Activated T-cell treated with anti-CD3 and anti-CD28 coated beads, Interleukin-2, amount 50 U/mL, for 24 hours (primary cell): ENCODE results near the gene SPG7.
A peak's percentile ranks its signal among the peaks of the same experiment; 100 is the strongest.

Experiments used
- DNase-seq: peaks from one replicate; pipeline ENCODE4 v3.0.0-alpha.2; 2020
- H3K27ac Mint-ChIP-seq: 2 replicates; pipeline ENCODE4 v1.8.0; 2020; ENCODE audit warnings: mild to moderate bottlenecking, mixed read lengths
- H3K27me3 Mint-ChIP-seq: 2 replicates; pipeline ENCODE4 v1.8.0; 2020; ENCODE audit warnings: mixed read lengths
- H3K36me3 Mint-ChIP-seq: 2 replicates; pipeline ENCODE4 v1.8.0; 2020; ENCODE audit warnings: low read depth, mixed read lengths
- H3K4me1 Mint-ChIP-seq: 2 replicates; pipeline ENCODE4 v1.8.0; 2020; ENCODE audit warnings: low read depth, mixed read lengths
- H3K4me3 Mint-ChIP-seq: 2 replicates; pipeline ENCODE4 v1.8.0; 2020; ENCODE audit warnings: mild to moderate bottlenecking, moderate library complexity, mixed read lengths
- H3K9me3 Mint-ChIP-seq: 2 replicates; pipeline ENCODE4 v1.8.0; 2020; ENCODE audit warnings: mixed read lengths

The SPG7 gene

DNA sequence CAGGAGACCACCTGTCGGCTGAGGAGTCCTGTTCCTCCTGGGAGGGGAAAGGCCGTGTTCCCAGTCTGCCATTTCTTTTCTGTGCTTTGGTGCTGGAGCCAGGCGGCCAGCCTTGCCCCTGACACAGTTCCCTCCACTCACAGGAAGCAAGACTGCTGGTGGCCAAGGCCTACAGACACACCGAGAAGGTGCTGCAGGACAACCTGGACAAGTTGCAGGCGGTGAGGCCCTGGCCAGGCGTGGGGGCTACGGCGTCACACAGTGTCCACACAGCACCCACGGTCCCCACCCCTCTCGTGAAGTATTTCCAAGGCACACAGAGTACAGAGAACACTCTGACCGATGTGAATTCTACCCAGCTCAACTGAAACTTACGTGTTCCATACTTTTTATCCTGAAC lies 46.1 kb downstream of the SPG7 start:
- Mint-ChIP-seq H3K36me3 (peaks cover 81% of the 10 kb centered on the region), H3K27me3 (no peaks in the 10 kb centered on the region), H3K27ac (no peak overlapping the region), H3K9me3 (no peaks in the 10 kb centered on the region), H3K4me1 (peaks cover 21% of the 10 kb centered on the region), H3K4me3 (no peak overlapping the region)
- no peak for DNase-seq

DNA sequence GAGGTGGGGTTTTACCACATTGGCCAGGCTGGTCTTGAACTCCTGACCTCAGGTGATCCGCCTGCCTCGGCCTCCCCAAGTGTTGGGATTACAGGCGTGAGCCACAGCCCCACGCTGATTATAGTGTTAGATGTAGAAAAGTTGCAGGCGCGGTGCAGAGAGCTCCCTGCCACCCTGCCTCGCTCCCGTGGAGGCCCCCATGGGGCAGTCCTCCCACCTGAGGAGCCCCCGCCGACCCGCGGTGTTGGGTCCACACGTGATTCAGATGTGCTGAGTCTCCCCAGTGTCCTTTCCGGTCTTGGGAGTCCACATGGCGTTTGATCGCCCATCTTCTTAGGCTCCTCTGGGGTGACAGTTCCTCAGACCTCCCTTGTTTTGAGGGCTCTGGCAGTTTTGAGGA lies 47.1 kb downstream of the SPG7 start:
- Mint-ChIP-seq H3K36me3 (peaks cover 79% of the 10 kb centered on the region), H3K4me3 (no peak overlapping the region)
- DNase-seq, result no peak

DNA sequence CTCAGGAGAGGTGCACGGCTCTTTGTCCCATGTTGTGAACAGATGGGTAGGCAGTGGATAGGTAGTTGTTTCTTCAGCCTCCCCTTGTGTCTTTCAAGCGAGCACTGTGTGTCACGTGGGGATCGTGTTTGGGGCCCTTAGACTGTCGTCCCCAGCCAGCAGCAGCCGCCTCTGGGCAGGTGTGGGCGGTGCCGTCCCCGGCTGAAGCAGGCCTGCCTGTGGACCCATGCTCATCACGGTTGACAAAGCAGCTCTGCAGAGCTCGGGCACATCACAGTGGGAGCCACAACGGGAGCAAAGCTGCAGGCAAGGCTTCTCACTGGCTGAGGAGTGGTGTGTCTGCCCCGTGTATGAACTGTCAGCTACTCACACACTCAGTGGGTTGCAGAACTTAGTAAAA lies 47.6 kb downstream of the SPG7 start:
- DNase-seq, result no peak
- H3K36me3 Mint-ChIP-seq, result peaks cover 77% of the 10 kb centered on the region
- no peaks in the 10 kb centered on the region for H3K27me3 Mint-ChIP-seq
- H3K4me1 Mint-ChIP-seq, result peaks cover 20% of the 10 kb centered on the region
- no peak overlapping the region for H3K4me3 Mint-ChIP-seq
- no peaks in the 10 kb centered on the region for H3K9me3 Mint-ChIP-seq
- no peak overlapping the region for H3K27ac Mint-ChIP-seq

More for the DNA sequence above, 47.1 kb downstream of the SPG7 start:
- Mint-ChIP-seq H3K9me3 (no peaks in the 10 kb centered on the region), H3K4me1 (peaks cover 20% of the 10 kb centered on the region), H3K27ac (no peak overlapping the region), H3K27me3 (no peaks in the 10 kb centered on the region)

DNA sequence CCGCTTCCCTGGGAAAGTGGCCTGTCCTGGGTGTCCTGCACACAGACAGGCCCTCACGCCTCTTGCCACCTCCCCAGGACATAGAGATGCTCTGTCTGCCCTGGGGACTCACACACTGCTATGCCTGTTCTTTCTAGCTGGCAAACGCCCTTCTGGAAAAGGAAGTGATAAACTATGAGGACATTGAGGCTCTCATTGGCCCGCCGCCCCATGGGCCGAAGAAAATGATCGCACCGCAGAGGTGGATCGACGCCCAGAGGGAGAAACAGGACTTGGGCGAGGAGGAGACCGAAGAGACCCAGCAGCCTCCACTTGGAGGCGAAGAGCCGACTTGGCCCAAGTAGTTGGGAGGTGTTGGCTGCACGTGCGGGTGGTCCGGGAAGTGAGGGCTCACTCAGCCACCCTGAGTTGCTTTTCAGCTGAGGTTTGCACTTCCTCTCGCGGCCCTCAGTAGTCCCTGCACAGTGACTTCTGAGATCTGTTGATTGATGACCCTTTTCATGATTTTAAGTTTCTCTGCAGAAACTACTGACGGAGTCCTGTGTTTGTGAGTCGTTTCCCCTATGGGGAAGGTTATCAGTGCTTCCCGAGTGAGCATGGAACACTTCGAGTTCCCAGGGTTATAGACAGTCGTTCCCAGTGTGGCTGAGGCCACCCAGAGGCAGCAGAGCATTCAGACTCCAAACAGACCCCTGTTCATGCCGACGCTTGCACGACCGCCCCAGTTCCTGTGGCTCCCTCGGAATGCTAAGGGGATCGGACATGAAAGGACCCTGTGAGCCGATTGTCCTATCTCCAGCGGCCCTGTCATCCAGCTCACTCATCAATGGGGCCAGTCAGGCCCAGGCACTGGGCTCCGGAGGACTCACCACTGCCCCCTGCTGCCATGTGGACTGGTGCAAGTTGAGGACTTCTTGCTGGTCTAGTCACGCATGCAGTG lies 48.8 kb downstream of the SPG7 start:
- Mint-ChIP-seq H3K9me3 (no peaks in the 10 kb centered on the region), H3K27me3 (no peaks in the 10 kb centered on the region), H3K4me1 (peaks cover 24% of the 10 kb centered on the region), H3K27ac (peak overlapping the region; percentile 33), H3K4me3 (peak overlapping the region; percentile 42), H3K36me3 (peaks cover 75% of the 10 kb centered on the region)
- peak; percentile 91 for DNase-seq

DNA sequence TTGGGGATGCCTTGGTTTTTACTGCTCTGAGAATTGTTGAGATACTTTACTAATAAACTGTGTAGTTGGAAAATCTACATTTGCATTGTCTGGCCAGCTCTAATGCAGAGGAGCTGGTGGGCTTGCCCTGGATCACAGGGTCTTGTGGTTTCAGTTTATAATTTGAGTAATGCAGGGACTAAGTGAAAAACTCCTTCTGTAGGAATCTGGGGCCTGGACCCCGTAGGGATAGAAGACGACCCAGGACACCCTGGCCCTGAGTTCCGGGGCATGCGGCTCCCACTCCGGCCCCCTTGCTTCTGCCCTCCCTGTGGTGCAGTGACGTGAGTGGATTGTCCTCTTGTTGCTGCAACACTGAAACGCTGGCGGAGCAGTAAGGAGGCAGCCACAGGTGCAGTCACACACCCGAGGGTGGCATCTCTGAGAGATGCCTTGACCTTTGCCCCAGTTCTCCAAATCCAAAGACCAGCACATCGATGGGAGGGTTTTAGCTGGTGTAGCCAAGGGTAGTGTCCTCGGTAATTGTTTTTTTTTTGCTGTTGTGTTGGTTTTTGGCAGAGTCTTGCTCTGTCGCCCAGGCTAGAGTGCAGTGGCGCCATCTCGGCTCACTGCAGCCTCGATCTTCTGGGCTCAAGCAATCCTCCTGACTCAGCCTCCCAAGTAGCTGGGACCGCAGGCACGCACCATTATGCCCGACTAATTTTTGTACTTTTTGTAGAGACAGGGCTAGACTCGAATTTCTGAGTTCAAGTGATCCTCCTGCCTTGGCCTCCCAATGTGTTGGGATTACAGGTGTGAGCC lies 49.7 kb downstream of the SPG7 start:
- no peak for DNase-seq
- Mint-ChIP-seq H3K27ac (peak overlapping the region; percentile 33), H3K9me3 (no peaks in the 10 kb centered on the region), H3K36me3 (peaks cover 75% of the 10 kb centered on the region), H3K4me3 (peak overlapping the region; percentile 42), H3K4me1 (peaks cover 33% of the 10 kb centered on the region), H3K27me3 (no peaks in the 10 kb centered on the region)

DNA sequence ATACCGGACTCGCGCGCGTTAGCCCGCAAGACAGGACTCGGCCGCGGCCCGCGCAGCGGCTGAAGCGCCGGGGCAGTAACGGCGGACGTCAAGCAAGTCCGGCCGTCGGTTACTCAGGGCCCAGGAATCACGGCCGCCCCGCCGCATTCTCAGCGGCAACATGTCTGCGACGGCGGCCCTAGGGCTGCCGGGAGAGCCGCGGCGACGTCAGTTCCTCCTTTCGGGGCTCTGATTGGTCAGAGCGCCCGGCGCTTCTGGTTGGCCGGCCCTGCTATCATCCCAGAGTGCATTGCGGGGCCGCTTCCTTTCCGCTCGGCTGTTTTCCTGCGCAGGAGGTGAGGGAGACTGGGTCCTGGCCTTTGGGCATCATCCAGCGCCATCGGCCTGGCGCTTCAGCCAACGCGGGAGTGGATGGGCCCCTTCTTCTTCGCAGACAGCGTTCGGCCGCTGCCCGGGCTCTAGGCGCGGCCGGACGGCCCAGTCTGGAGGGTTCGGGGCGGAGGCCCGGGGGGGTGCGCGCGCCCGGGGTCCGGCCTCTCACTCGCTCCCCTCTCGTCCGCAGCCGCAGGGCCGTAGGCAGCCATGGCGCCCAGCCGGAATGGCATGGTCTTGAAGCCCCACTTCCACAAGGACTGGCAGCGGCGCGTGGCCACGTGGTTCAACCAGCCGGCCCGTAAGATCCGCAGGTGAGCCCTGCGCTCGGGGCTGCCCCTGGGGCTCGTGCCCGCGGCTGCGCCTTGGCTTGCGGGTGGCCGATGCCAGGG lies 52.4 kb downstream of the SPG7 start, which contains the start of gene RPL13:
TSS of gene RPL13 (plus strand) at position 305 of the 764 bp plus-strand sequence. CDS start at position 583, 278 bp downstream.
- Mint-ChIP-seq H3K9me3 (no peaks in the 10 kb centered on the region), H3K4me1 (peaks cover 60% of the 10 kb centered on the region), H3K36me3 (peaks cover 80% of the 10 kb centered on the region), H3K27ac (peak within 1 kb of the TSS; percentile 97), H3K4me3 (peak within 1 kb of the TSS; percentile 97), H3K27me3 (no peaks in the 10 kb centered on the region)
- DNase-seq, result peak; percentile 93

DNA sequence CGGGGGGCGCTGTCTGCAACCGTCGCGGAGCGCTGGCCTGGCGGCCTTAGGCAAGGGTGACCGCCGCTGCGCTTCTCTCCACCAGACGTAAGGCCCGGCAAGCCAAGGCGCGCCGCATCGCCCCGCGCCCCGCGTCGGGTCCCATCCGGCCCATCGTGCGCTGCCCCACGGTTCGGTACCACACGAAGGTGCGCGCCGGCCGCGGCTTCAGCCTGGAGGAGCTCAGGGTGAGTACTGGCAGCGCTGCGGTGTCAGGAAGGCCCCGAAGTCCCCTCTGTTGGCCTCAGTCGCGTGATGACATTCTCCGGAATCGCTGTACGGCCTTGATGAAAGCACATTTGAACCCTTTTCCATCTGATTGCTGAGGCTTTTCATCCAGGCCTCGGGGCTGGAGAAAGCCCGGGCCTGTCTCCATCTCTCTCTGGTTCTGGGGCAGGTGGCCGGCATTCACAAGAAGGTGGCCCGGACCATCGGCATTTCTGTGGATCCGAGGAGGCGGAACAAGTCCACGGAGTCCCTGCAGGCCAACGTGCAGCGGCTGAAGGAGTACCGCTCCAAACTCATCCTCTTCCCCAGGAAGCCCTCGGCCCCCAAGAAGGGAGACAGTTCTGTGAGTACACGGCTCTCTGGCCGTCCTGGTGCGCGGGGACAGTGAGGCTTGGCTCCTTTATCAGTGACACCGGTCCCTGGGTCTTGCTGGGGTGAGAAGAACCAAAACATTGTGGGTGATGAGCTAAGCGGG lies 53.1 kb downstream of the SPG7 start:
- peak overlapping the region; percentile 96 for H3K27ac Mint-ChIP-seq
- no peaks in the 10 kb centered on the region for H3K27me3 Mint-ChIP-seq
- H3K4me1 Mint-ChIP-seq, result peaks cover 66% of the 10 kb centered on the region
- peaks cover 77% of the 10 kb centered on the region for H3K36me3 Mint-ChIP-seq
- H3K4me3 Mint-ChIP-seq, result peak overlapping the region; percentile 97
- no peak for DNase-seq
- no peaks in the 10 kb centered on the region for H3K9me3 Mint-ChIP-seq

DNA sequence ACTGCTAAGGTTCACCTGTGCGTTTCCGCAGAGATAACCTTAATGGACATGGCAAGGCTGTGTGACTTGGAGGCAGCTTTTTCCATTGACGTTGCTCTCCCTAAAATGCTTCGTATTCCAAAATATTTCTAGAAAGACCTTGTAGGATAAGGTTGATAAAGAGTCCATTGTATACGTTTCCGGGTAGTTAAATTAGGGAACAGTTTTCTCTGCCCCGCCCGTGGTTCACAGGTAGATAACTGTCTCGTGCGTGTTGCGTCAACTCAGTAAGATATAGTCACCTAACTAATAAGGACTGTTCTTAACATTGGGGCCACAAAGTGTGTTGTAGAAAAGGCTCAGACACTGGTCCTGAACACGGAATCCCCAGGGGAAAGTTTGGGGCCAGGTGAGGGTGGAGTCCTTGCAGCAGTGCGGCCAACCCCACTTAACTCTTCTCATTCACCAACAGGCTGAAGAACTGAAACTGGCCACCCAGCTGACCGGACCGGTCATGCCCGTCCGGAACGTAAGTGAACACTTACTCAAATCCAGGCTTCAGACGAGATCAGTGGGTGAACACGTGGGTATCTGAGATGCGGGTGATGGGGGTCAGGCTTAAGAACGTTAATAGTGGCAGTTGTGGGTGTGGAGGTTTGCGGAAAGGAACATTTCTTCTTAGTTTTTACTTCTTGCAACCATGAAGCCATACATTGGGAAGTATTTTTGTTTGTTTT lies 53.8 kb downstream of the SPG7 start:
- Mint-ChIP-seq H3K4me3 (peak overlapping the region; percentile 97), H3K9me3 (no peaks in the 10 kb centered on the region), H3K36me3 (peaks cover 71% of the 10 kb centered on the region), H3K27me3 (no peaks in the 10 kb centered on the region), H3K27ac (peak overlapping the region; percentile 96), H3K4me1 (peaks cover 64% of the 10 kb centered on the region)
- peak; percentile 50 for DNase-seq

DNA sequence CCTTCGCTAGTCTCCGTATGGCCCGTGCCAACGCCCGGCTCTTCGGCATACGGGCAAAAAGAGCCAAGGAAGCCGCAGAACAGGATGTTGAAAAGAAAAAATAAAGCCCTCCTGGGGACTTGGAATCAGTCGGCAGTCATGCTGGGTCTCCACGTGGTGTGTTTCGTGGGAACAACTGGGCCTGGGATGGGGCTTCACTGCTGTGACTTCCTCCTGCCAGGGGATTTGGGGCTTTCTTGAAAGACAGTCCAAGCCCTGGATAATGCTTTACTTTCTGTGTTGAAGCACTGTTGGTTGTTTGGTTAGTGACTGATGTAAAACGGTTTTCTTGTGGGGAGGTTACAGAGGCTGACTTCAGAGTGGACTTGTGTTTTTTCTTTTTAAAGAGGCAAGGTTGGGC lies 54.7 kb downstream of the SPG7 start:
- Mint-ChIP-seq H3K4me1 (peaks cover 55% of the 10 kb centered on the region), H3K27ac (peak overlapping the region; percentile 96)

DNA sequence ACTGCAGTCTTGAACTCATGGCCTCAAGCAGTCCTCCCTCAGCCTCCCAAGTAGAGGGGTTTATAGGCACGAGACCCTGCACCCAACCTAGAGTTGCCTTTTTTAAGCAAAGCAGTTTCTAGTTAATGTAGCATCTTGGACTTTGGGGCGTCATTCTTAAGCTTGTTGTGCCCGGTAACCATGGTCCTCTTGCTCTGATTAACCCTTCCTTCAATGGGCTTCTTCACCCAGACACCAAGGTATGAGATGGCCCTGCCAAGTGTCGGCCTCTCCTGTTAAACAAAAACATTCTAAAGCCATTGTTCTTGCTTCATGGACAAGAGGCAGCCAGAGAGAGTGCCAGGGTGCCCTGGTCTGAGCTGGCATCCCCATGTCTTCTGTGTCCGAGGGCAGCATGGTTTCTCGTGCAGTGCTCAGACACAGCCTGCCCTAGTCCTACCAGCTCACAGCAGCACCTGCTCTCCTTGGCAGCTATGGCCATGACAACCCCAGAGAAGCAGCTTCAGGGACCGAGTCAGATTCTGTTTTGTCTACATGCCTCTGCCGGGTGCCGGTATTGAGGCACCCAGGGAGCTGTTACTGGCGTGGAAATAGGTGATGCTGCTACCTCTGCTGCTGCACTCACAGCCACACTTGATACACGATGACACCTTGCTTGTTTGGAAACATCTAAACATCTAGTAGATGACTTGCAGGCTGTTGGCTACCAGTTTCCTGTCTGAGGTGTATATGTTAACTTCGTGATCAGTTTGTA lies 55.6 kb downstream of the SPG7 start:
- no peaks in the 10 kb centered on the region for H3K27me3 Mint-ChIP-seq
- peak overlapping the region; percentile 96 for H3K27ac Mint-ChIP-seq
- peak overlapping the region; percentile 97 for H3K4me3 Mint-ChIP-seq
- peaks cover 55% of the 10 kb centered on the region for H3K4me1 Mint-ChIP-seq
- H3K36me3 Mint-ChIP-seq, result peaks cover 62% of the 10 kb centered on the region
- peak; percentile 49 for DNase-seq
- H3K9me3 Mint-ChIP-seq, result no peaks in the 10 kb centered on the region

More for the DNA sequence above, 54.7 kb downstream of the SPG7 start:
- Mint-ChIP-seq H3K9me3 (no peaks in the 10 kb centered on the region), H3K27me3 (no peaks in the 10 kb centered on the region), H3K4me3 (peak overlapping the region; percentile 97), H3K36me3 (peaks cover 62% of the 10 kb centered on the region)
- no peak for DNase-seq

DNA sequence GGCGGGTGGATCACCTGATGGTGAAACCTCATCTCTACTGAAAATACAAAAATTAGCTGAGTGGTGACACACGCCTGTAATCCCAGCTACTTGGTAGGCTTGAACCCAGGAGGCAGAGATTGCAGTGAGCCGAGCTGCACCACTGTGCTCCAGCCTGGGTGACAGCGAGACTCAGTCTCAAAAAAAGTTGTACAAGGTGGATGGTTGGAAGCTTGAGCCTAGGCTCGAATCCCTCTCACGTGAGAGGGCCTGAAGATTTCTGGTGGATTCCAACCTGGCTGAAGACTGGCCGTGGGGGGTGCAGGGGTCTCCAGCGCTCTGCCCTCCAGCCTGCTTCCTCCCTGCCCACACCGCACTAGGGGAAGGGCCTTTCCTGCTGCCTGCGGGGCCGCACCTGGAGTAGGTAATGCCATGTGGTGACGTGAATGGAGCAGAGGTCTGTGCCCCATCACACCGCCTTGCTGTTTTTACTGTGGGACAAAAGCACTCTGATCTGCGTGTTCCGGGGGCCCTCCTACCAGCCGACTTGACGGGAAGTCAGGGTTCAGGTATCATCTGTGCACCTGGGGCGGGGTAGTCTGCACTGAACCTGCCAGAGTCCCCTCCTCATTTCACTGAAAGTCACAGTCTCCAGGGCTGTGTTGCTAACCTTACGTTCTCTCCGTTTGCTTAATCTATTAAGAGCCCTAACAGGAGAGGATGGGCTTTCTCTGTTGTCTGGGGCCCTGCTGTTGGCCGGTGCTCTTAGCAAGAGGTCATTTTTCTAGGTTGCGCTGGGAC lies 56.5 kb downstream of the SPG7 start:
- no peaks in the 10 kb centered on the region for H3K27me3 Mint-ChIP-seq
- H3K36me3 Mint-ChIP-seq, result peaks cover 61% of the 10 kb centered on the region
- H3K27ac Mint-ChIP-seq, result peak overlapping the region; percentile 96
- peaks cover 48% of the 10 kb centered on the region for H3K4me1 Mint-ChIP-seq
- H3K9me3 Mint-ChIP-seq, result no peaks in the 10 kb centered on the region
- DNase-seq, result peak; percentile 67
- H3K4me3 Mint-ChIP-seq, result peak overlapping the region; percentile 97

DNA sequence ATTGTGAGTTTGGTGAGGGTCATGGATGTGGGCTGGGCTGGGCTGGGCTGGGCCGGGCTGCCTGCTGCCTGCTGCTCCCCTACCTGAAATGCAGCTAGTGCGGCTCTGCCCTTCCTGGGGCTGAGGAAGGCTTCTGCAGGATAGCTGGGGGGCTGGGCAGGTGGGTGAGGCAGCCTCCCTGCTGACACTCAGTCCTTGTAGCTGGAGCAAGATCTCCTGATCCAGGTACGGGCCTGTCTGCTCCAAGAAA lies 57.0 kb downstream of the SPG7 start:
- Mint-ChIP-seq H3K4me3 (peak overlapping the region; percentile 97), H3K9me3 (no peaks in the 10 kb centered on the region)

More for the DNA sequence above, 57.0 kb downstream of the SPG7 start:
- peak overlapping the region; percentile 96 for H3K27ac Mint-ChIP-seq
- DNase-seq, result no peak
- H3K27me3 Mint-ChIP-seq, result no peaks in the 10 kb centered on the region
- peaks cover 47% of the 10 kb centered on the region for H3K4me1 Mint-ChIP-seq
- H3K36me3 Mint-ChIP-seq, result peaks cover 56% of the 10 kb centered on the region
